GM21576 (cell line): ENCODE measurements around the gene PKM.
"Not testable (repeated sequence)": the region's sequence is repeated elsewhere in the genome, so short reads cannot be mapped to it uniquely, and the experiment has no call there.

Experiments
- ATAC-seq: cut with Tn5 transposase; IDR thresholded peaks from one replicate; pipeline ENCODE4 v1.9.1; 2021; ENCODE audit warnings: mild to moderate bottlenecking, moderate library complexity; ENCODE audit not compliant: unreplicated experiment

The PKM gene

DNA sequence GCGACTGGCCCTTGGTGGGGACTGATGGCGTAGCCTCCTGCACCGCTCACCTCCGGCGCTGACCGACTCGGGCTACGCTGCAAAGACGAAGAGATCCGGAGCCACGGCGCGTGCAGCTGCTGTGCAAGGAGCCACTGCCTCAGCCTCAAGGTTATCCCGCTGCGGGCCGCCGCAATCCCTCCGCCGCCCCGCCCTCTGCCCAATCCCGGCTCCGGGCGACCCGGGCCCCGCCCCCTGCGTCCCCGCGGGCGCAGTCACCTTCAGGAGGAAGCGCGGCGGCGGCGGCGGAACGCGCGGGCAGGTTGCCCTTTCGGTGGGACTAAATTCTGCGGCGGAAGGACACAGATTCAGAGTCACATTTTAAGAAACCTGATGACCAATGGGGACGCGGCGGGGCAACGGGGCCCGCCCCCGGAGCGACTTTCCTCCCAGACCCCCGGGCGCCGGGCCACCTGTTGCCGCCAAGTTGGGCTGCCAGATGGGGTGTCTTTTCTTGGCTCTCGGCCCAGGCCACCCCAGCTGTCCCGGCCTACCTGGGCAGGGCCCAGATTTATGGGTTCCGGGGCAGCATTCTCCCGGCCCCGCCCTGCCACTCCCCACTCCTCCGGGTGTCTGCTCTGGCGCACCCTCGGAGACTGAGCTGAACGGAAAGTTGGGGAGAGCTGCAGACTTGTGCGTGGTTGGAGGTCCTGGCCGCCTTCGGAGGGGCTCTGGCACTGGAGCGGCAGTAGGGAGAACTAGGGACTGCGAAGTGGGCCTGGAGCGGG, at the start of gene PKM:
Gene PKM, minus strand, starts transcription at position 125 of the 767 bp plus-strand sequence. CDS start 12,093 bp downstream, outside the sequence.
- peak; percentile 37 for ATAC-seq

DNA sequence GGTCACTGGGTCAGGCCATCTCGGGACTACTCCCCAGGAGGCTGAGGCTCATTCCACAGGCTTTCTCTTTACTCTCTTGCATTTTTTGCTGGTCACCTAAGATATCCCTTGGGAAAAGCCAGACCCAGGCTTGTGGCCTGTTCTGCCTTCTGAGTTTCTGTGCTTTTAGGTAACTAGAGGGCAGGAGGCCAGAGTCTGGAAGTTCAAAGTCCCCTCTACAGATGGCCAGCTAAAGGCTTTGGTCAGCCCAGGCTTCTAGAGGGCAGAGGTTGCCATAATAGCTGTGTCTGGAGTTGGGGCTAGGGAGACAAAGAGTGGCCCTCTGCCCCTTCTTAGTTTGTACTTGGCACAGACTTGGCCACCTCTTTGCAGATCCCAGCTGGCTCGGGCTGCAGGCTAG, 49.8 kb upstream of the PKM start:
- ATAC-seq: no peak

DNA sequence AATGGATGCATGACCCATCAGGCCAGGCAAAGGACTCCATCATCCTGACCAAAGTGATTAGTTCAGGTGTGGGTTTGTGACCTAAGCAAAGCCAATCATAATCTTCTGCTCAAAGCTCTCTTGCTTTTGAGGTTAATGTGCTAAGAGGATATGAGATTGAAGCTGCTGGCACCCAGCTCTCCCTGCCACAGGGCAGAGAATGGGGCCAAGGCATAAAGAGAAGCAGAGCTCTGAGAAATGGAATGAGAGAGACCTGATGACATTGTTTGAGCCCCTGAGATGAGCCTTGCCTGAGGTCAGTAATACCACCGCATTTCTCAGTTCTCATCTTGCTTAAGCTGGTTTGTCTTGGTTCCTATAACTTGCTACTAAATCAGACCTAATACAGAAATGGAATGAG, 47.7 kb upstream of the PKM start:
- no peak for ATAC-seq

DNA sequence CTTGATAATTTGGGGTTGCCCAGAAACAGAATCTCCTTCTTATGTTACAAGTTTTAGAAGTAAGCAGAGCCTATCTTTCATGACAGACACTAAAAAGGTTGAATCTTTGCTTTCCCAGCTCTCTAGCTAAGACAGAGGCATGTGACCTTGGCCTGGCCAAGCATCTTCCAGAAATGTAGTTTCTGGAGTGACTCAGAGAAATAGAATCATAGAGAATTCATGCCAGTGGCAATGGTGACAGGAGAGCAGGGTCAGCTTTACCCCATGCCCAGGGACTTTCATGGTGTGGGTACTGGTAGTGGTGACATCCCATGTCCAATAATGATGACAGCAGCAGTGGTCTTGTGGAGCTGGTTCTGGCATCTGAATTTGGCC, 45.3 kb upstream of the PKM start:
- ATAC-seq: no peak

DNA sequence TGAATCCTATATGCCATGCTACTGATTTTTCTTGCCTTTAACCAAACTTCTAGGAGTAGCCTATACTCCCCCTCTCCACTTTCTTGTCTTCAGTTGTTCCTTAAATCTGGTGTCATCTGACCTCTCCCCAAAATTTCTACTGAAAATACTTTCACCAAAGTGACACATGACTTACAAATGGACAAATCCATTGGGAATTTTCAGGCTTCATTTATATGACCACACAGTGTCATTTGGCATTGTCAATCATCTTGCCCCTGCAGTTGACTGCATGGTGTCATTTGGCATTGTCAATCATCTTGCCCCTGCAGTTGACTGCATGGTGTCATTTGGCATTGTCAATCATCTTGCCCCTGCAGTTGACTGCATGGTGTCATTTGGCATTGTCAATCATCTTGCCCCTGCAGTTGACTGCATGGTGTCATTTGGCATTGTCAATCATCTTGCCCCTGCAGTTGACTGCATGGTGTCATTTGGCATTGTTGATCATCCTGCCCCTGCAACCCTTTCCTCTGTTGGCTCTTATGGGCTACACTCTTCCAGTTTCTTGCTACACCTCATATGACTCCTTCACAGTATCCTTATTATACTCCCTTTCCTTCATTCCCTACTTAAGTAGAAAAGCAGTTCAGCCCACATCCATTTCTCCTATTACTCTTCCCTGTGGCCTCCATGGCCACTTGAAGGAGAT, 44.8 kb upstream of the PKM start:
- ATAC-seq: not testable (repeated sequence)

DNA sequence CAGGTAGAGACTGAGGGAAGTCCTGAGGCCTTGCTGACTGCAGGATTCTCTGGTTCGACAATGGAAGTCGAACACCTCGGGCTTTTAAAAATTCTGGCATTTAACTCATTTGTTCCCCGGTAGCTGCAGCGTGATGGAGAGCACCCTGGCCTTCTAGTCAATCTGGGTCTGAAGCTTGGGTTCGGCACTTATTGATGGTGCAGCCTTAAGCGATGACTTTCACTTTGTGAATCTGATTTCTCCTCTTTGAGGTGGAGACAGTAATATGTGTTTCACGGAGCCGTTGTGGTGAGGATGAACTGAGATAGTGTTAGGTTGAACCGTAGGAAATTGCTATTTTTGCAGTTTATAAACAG, 42.0 kb upstream of the PKM start:
- no peak for ATAC-seq

DNA sequence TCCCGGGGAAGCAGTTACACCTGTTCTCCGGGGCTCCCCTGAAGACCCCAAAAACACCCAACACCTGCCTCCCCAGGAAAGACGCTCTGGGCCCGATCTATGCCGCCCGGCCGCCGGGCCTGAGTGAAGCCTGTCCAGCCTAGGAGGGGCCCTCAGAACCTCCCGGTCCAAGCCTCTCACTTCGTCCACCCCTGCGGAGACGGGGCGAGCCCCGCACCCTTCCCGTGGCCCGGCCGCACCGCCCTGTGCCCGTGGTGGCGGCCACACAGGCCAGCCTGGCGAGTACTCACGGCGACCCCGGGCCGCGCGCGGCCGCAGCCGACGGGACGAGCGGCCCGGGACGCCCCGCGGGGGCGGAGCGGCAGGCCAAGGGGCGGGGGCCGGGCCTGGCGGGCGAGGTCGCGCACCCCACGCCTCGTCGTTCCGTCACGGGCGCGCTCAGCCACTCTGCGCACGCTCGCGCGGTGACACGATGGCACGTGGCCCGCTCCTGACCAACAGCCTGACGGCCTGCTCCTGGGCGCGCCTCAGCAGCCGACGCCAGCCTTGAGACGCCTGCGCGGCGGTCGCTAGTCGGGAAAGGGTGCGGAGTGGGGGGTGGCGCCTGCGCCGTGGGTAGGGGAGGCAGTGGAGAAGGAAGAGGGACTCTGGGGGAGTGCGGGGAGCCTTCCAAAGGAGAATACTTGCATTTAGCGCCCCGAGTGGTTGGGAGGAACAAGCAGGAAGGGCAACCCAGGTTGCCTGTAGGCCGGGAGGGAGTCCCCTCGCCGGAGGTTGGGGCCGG, 41.4 kb upstream of the PKM start, which contains the start of gene PARP6:
Gene PARP6, minus strand, starts transcription at position 342 of the 784 bp plus-strand sequence. CDS start 5,077 bp downstream, outside the sequence.
- ATAC-seq: peak; percentile 89

DNA sequence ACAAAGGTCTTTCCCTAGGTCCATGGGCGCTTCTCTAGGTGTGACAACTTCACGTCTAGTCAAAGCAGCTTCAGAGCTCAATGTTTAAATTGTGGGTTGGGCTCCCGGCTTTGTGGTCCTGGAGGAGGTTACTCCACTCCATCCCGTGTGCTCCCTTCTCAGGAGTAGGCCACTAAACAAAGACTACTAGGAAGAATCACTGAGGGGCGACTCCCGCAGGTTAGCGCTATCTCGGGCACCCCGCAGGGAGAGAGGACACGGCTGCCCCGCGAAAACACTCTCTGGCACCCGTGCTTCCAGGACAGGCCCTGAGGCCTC, 40.9 kb upstream of the PKM start:
- peak; percentile 13 for ATAC-seq

DNA sequence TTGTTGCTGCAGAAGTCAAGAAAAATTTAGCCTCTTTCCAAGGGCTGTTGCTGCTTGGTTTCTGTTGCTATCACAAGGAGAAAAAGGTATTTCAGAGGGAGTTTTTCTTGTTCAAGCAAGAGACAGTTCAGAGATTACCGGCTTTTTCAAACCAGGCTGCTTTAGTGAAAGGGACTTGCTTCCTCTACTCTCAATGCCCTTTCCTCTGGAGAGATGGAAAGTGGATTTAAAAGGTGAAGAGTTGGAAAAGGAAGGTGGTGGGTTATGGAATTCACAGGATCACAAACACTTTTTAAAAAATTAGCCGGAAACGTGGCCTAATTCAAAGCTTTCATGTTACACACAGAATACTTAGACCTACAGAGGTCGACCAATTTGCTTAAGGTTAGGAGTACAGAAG, 40.2 kb upstream of the PKM start:
- ATAC-seq: no peak

DNA sequence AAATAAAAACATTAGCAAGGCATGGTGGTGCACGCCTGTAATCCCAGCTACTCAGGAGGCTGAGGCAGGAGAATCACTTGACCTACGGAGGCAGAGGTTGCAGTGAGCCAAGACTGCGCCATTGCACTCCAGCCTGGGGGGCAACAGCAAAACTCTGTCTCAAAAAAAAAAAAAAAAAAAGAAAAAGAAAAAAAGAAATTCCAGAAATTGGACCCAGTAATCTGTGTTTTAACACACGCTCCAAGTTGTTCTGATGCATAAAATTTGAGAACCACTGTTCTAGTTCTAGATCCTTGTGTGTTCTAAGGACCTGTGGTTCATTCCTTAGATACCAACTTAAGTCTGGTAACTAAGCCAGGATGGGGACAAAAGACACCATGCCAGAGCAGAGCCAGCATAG, 38.7 kb upstream of the PKM start:
- ATAC-seq: no peak

DNA sequence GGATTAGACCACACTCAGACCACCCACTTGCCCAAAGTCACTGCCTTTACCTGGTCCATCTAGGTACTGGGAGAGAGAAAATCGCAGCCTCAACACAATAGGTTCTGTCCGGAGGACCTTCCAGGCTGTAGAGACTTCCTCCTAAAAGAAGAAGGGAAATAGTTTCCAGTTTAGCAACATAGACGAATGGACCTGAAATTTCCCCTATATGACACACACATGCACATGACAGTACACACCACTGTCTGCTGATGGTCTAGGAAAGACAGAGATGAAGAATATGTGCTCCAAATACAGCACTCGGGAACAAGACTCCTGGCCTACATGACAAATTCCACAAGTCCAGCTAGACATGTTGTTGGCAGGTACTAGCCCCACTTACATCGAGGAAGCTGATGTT, 34.0 kb upstream of the PKM start:
- ATAC-seq: no peak

DNA sequence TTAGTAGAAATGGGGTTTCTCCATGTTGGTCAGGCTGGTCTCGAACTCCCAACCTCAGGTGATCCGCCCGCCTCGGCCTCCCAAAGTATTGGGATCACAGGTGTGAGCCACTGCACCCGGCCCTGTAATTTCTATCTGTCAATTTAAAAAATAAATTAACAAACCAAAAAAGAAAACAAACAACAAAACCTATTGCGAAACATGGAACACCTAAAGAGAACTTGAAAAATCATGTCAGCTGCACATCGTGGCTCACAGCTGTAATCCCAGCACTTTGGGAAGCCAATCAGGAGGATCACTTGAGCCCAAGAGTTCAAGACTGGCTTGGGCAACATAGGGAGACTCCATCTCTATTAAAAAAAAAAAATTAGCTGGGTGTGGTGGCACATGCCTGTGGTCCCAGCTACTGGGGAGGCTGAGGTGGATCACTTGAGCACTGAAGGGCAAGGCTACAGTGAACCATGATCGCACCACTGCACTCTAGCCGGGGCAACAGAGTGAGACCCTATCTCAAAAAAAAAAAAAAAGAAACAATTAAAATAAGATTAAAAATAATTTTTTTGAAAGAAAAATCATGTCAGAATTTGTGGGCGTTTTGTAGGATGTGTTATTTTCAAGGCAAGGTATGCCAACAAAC, 21.8 kb upstream of the PKM start:
- ATAC-seq: no peak

DNA sequence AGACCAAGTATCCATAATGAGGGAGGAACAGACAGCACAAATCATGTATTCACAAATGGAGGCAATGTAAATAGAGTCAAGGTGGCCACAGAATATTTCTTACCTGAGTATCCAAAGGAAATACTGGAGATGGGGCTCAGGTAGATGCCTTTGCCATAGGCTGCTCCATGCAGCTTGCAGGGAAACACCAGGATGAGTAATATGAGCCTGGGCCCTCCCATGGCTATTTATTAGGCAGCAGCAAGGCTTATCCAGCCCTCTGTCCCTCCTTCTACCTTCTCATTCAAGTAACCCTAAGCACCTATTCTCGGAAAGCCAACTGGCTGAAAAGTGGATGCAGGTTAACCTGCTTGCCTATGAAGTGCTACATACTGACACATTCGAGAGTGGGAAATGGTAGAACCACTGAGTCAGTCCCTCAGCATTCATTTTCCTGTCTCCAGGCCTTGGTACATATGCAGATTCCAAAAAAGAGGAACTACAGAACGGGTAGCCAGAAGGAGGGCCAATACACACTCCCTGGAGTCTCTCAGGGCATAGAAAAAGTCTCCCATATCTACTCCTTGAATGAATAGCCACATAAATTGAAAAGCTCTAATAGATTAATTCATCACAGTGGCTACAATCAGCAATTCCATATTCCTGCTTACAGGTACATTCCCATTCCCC, 18.3 kb upstream of the PKM start:
- no peak for ATAC-seq

DNA sequence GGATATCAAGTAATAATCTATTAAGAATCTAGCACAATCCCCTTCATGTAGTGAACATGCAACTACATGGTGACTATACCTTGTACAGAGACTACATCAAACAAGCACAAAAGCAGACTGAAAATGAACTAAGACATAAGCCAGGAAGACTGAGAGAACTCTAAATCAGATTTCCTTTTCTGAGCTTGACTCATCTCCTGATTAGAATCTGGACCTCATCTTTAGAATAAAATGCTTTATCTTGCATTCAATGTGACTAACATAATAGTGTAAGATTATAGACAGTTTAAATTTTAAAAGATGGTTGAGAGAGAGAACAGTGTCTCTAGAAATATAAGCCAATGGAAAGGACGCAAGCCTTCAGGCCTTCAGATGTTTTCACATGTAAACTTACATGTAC, 17.5 kb upstream of the PKM start:
- no peak for ATAC-seq

DNA sequence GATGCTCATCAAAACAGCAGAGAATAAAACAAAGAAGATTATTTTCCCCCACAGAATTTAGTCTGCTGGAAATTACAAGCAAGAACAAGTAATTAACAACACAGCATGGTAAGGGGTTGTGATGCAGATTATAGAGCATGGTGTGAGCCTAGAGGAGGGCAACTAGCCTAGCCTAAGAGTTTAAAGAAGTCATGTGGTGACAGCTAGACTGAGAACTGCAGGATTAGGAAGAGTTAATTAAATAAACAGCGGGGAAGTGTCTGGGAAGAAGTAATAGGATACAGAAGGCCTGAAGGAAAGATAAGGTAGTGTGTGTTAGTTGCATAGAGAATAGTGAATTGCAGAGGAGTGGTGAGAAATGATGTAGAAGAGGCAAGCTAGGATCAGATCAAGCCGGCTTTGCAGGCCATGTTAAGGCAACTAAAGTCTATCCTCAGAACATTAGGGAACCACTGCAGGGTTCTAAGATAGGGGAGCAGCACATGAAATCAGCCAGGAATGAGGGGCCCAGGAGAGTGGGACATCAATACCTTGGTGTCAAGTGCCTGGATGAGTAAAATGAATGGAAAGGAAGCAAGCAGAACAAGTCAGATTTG, 11.9 kb upstream of the PKM start:
- ATAC-seq: no peak

DNA sequence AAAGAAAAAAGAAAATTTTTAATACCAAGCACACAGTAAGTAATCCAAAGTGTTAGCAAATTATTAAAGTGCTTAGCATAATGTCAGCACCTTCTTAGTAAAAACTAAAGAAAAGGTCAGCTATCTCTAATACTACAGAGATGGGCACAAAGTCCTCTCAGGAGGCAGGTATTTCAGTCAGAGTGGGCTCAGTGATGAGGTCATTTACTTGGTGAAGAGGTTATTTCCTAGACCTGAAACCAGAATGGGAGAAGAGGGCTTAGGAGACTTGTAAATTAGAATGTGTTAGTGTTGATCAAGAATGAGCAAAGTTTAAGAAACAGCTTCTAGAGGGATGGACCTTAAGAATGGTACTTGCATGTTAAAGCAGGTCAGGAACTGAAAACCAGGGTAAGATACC, 8.7 kb upstream of the PKM start:
- no peak for ATAC-seq

DNA sequence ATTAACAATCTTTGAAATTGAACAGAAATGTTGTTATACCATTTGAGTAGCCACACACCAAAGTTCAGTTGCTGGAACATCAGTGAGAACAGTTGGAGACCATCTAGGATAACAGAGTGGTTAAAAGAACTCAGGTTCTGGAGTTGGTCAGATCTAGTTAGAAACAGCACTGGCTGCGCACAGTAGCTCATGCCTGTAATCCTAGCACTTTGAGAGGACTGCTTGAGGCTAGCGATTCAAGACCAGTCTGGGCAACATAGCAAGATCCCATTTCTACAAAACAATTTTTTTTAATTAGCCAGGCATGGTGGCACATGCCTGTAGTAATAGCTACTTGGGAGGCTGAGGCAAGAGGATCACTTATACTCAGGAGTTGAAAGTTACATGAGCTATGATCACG, 7.6 kb upstream of the PKM start:
- ATAC-seq: no peak

DNA sequence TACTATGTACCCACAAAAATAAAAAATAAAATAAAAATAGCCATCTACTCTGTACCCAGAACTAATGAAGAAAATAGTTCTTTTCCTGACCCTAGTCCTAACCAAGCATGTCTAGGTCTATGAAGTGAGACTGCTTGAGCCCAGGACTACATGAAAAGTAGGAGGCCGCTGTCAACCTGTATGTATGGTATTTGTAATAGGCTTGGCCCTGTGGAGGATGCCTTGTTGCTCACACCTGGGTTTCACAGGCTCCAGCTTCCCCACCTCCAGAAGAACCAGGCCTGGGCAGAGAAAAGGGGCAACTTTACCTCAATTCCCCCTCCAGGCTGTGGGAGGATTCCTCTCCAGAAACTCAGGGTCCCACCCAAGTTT, 6.8 kb upstream of the PKM start:
- no peak for ATAC-seq

DNA sequence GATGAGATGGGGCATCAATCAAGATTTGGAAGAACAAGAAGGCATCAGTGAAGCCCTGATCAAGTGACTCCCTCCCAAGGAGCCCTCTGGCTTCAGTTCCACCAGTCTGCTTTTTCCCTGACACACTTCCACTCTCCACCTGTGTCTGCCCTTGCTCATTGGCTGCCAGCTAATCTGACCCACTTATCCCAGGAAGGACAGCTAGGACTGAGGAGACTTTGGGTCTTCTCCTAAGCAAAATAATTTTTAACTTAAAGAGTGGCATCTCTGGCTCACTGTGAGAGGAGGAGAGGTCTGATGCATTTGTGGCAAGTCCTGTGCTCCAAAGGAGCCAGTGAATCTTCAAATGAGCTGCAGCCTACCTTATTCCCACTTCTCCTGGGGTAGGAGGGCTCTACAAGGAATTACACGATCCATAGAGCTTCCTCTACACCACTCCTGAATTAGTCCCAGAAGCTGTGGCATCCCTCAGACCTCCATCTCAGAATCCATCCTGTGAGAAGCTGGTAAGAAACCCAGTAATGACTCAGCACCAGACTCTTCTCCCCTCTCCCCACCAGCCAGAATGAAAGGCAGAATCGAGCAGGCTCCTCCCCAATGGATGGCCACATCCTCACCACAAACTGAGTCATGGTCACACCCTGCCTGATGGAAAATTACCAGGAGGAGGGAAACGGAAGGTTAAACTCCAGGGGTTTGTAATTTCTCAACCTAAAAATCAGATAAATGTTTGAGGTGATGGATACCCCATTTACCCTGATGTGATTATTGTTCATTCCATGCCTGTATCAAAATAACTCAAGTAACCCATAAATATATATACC, 6.3 kb upstream of the PKM start:
- ATAC-seq: peak; percentile 55
